Neural progenitor cell (in vitro differentiated cells): ENCODE measurements around the gene GPRIN3. TPM values are rescaled to one million over a fixed set of nuclear protein-coding genes. Genes with fewer than 3 reads are reported as not detected.

Experiments
- DNase-seq: peaks from one replicate; pipeline ENCODE4 v3.0.0-alpha.2; 2016; ENCODE audit warnings: low spot score
- H2AFZ ChIP-seq: fragments of 200-600 bp; sonication (generic); replicated peaks from 2 replicates; pipeline ENCODE4 v1.6.1; 2016; ENCODE audit warnings: antibody characterized with exemption
- H3F3A ChIP-seq: fragments of 200-600 bp; sonication (generic); 2 replicates; pipeline ENCODE4 v1.6.1; 2016; ENCODE audit warnings: antibody characterized with exemption, low read depth
- H3K27ac ChIP-seq: fragments of 200-600 bp; sonication (generic); 2 replicates; pipeline ENCODE4 v1.5.1; 2016; ENCODE audit warnings: mild to moderate bottlenecking
- H3K27me3 ChIP-seq: fragments of 200-600 bp; sonication (generic); 2 replicates; pipeline ENCODE4 v1.6.1; 2016; ENCODE audit warnings: mild to moderate bottlenecking, moderate library complexity
- H3K36me3 ChIP-seq: fragments of 200-600 bp; sonication (generic); 2 replicates; pipeline ENCODE4 v1.5.1; 2016
- H3K4me1 ChIP-seq: fragments of 200-600 bp; sonication (generic); 2 replicates; pipeline ENCODE4 v1.6.1; 2016; ENCODE audit warnings: mixed run types
- H3K4me2 ChIP-seq: fragments of 200-600 bp; sonication (generic); 2 replicates; pipeline ENCODE4 v1.6.1; 2016
- H3K4me3 ChIP-seq: fragments of 200-600 bp; sonication (generic); 2 replicates; pipeline ENCODE4 v1.5.1; 2016
- H3K79me2 ChIP-seq: fragments of 200-600 bp; sonication (generic); 2 replicates; pipeline ENCODE4 v1.6.1; 2016; ENCODE audit warnings: low read depth
- H3K9ac ChIP-seq: fragments of 200-600 bp; sonication (generic); 2 replicates; pipeline ENCODE4 v1.6.1; 2016
- H3K9me3 ChIP-seq: fragments of 200-600 bp; sonication (generic); 2 replicates; pipeline ENCODE4 v1.5.1; 2016; ENCODE audit warnings: low read depth
- H4K20me1 ChIP-seq: fragments of 200-600 bp; sonication (generic); 2 replicates; pipeline ENCODE4 v1.6.1; 2016; ENCODE audit warnings: low read depth
- H3K27ac Mint-ChIP-seq: 3 replicates; pipeline ENCODE4 v1.8.0; 2021; ENCODE audit warnings: mixed read lengths
- H3K27me3 Mint-ChIP-seq: 2 replicates; pipeline ENCODE4 v1.8.0; 2022; ENCODE audit warnings: low read depth, mild to moderate bottlenecking, inconsistent platforms, moderate library complexity, mixed read lengths; ENCODE audit not compliant: insufficient read depth
- H3K36me3 Mint-ChIP-seq: 3 replicates; pipeline ENCODE4 v1.8.0; 2021; ENCODE audit warnings: mixed read lengths
- H3K4me1 Mint-ChIP-seq: 3 replicates; pipeline ENCODE4 v1.8.0; 2021; ENCODE audit warnings: mixed read lengths
- H3K4me3 Mint-ChIP-seq: 3 replicates; pipeline ENCODE4 v1.8.0; 2021; ENCODE audit warnings: mild to moderate bottlenecking, moderate library complexity, mixed read lengths
- H3K9me3 Mint-ChIP-seq: 3 replicates; pipeline ENCODE4 v1.8.0; 2020; ENCODE audit warnings: mixed read lengths
- CTCF ChIP-seq: fragments of 200-600 bp; sonication (generic); IDR thresholded peaks from 2 replicates; pipeline ENCODE4 v1.5.1; 2017; ENCODE audit warnings: antibody characterized with exemption, mild to moderate bottlenecking
- EZH2 ChIP-seq: fragments of 200-600 bp; sonication (generic); IDR thresholded peaks from 2 replicates; pipeline ENCODE4 v1.6.1; 2017; ENCODE audit warnings: antibody characterized with exemption, mild to moderate bottlenecking, moderate library complexity
- EZH2phosphoT487 ChIP-seq: fragments of 200-600 bp; sonication (generic); IDR thresholded peaks from 2 replicates; pipeline ENCODE4 v1.6.1; 2017; ENCODE audit warnings: antibody characterized with exemption
- total RNA-seq: library from RNA; depleted of rRNA; stranded (reverse); fragments of >200 nt; gene quantifications from 2 replicates; pipeline ENCODE4 v1.2.3, GENCODE V29; 2015; ENCODE audit warnings: low replicate concordance

Gene GPRIN3
- total RNA-seq, 1 donor from 2014 or later = 0.15 TPM

GRCh38 chr4:89296399-89296798 is 11.2 kb downstream of the GPRIN3 start:
- Mint-ChIP-seq H3K27me3 (no peaks in the 10 kb centered on the region), H3K4me3 (no peak overlapping the region), H3K4me1 (peaks cover 4% of the 10 kb centered on the region), H3K36me3 (no peaks in the 10 kb centered on the region), H3K9me3 (no peaks in the 10 kb centered on the region), H3K27ac (no peak overlapping the region)
- H3K27ac ChIP-seq = no peak overlapping the region
- H3K36me3 ChIP-seq = no peaks in the 10 kb centered on the region
- H2AFZ ChIP-seq = no peak overlapping the region
- no peaks in the 10 kb centered on the region for H3K4me1 ChIP-seq
- no peaks in the 10 kb centered on the region for H3F3A ChIP-seq
- no peak for DNase-seq
- no peaks in the 10 kb centered on the region for H4K20me1 ChIP-seq
- H3K4me2 ChIP-seq = no peak overlapping the region
- TF ChIP-seq EZH2phosphoT487 = no peak
- no peak for TF ChIP-seq EZH2
- no peak for TF ChIP-seq CTCF
- no peaks in the 10 kb centered on the region for H3K27me3 ChIP-seq
- no peak overlapping the region for H3K9ac ChIP-seq
- no peaks in the 10 kb centered on the region for H3K9me3 ChIP-seq
- H3K79me2 ChIP-seq = no peaks in the 10 kb centered on the region
- no peak overlapping the region for H3K4me3 ChIP-seq

- H3K27ac ChIP-seq = no peak overlapping the region
- H3K4me2 ChIP-seq = no peak overlapping the region
- DNase-seq = no peak
- no peaks in the 10 kb centered on the region for H3K4me1 ChIP-seq
- H3F3A ChIP-seq = no peaks in the 10 kb centered on the region
- H3K9me3 ChIP-seq = no peaks in the 10 kb centered on the region
- no peaks in the 10 kb centered on the region for H4K20me1 ChIP-seq
- Mint-ChIP-seq H3K36me3 (no peaks in the 10 kb centered on the region), H3K4me3 (no peak overlapping the region), H3K4me1 (peaks cover 4% of the 10 kb centered on the region), H3K27ac (no peak overlapping the region), H3K27me3 (no peaks in the 10 kb centered on the region), H3K9me3 (no peaks in the 10 kb centered on the region)
- no peak overlapping the region for H2AFZ ChIP-seq
- no peak overlapping the region for H3K4me3 ChIP-seq
- no peaks in the 10 kb centered on the region for H3K27me3 ChIP-seq
- no peaks in the 10 kb centered on the region for H3K36me3 ChIP-seq
- H3K9ac ChIP-seq = no peak overlapping the region
- no peaks in the 10 kb centered on the region for H3K79me2 ChIP-seq
- no peak for TF ChIP-seq EZH2phosphoT487
- TF ChIP-seq EZH2 = no peak
- TF ChIP-seq CTCF = no peak
Observed at GRCh38 chr4:89295415-89295927, 12.1 kb downstream of the GPRIN3 start.

- Mint-ChIP-seq H3K36me3 (no peaks in the 10 kb centered on the region), H3K9me3 (no peaks in the 10 kb centered on the region), H3K27me3 (no peaks in the 10 kb centered on the region), H3K27ac (no peak overlapping the region), H3K4me3 (no peak overlapping the region), H3K4me1 (peaks cover 4% of the 10 kb centered on the region)
- Histone ChIP-seq H3K27me3 (no peaks in the 10 kb centered on the region), H3K4me2 (no peak overlapping the region), H3K4me1 (no peaks in the 10 kb centered on the region), H4K20me1 (no peaks in the 10 kb centered on the region), H3K36me3 (no peaks in the 10 kb centered on the region), H3K27ac (no peak overlapping the region), H3F3A (no peaks in the 10 kb centered on the region), H2AFZ (no peak overlapping the region), H3K79me2 (no peaks in the 10 kb centered on the region), H3K9ac (no peak overlapping the region), H3K9me3 (no peaks in the 10 kb centered on the region), H3K4me3 (no peak overlapping the region)
- no peak for TF ChIP-seq EZH2phosphoT487
- no peak for TF ChIP-seq EZH2
- no peak for DNase-seq
Observed at GRCh38 chr4:89294573-89295269, 12.9 kb downstream of the GPRIN3 start.

DNA sequence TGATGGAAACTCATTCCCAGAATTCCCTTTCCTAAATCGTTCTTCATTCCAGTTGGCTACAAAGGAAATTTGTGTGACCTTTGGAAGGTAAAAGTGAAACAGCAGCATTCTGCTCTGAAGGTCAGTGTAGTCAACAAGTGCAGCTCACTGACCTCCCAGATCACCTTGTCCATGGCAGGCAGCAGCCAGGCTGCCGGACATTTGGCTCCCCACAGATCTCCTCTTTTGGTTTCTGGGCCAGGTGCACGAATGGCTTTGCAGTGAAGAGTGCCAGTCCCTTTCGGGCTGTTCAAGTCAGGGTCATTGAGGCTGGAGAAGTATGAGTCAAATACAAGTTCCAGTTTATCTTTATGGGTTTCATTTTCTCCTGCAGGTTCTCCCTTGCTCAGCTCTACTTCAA is 14.3 kb downstream of the GPRIN3 start:
- Mint-ChIP-seq H3K27ac (no peak overlapping the region), H3K36me3 (no peaks in the 10 kb centered on the region), H3K4me1 (no peaks in the 10 kb centered on the region), H3K4me3 (no peak overlapping the region), H3K27me3 (no peaks in the 10 kb centered on the region), H3K9me3 (no peaks in the 10 kb centered on the region)
- Histone ChIP-seq H3K36me3 (no peaks in the 10 kb centered on the region), H3K4me3 (no peak overlapping the region), H3F3A (no peaks in the 10 kb centered on the region), H3K4me2 (no peak overlapping the region), H3K9me3 (no peaks in the 10 kb centered on the region), H3K4me1 (no peaks in the 10 kb centered on the region), H3K27ac (no peak overlapping the region), H3K9ac (no peak overlapping the region), H3K79me2 (no peaks in the 10 kb centered on the region), H2AFZ (no peak overlapping the region), H3K27me3 (no peaks in the 10 kb centered on the region), H4K20me1 (no peaks in the 10 kb centered on the region)
- TF ChIP-seq EZH2phosphoT487 (no peak), CTCF (no peak), EZH2 (no peak)
- no peak for DNase-seq
